DMS79 (cell line): ENCODE data around the gene OTOR.

ENCODE experiments used
- DNase-seq: peaks from one replicate; lab custom pipeline; 2025; lab: John Stamatoyannopoulos, UW

The OTOR gene

DNA sequence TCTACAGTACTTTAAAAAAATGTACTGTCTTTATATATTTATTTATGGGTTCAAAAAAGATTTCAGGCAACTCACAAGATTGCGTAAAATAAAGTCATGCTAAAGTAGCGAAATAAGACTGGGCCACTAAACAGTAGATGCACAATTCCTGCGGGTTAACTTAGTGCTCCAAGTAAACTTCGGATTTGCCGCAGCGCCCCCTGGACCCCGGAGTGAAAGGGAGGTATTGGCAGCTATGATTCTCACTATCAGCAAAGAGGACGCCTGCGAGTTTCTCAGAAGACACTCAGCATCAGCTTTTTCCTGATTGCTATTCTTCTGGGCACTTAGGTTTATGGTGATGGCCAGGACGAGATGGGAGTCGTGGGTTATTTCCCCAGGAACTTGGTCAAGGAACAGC is 1.4 kb downstream of the OTOR start:
- no peak for DNase-seq

DNA sequence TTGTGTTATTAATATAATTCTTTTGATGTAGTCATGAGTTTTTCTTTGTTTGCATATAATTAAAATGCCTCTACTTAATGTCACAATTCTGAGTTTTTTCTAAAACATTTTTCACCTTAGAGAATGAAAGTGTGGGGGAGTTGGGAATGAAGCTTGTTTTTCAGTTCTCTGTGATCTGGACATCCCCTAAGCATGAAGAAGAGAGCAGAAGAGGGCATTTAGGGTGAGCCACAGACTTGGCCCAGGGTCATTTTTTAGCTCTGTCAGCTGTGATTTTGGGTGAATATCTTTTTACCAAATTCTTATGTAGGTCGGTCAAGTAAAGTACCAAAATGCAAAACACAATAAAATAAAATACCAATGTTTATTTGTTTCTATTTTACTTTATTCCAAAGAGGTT is 3.9 kb downstream of the OTOR start:
- DNase-seq = no peak

DNA sequence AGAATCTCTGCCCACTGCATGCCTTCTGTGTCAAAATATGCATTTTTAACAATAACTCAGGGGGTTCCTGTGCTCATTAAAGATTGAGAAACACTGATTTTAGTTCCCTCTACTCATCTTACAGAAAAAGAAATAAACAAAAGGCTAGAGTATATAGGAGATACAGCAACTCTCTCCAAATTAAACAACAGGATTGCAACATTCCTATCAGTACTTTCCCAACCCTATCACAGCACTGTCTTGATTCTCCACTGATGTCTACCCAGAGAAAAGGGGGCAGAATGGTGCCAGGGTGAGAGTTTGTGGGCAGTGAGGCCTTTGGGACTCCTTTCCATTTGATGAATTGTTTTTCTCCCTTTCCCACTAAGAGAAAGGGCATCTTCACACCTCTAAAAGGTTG is 4.7 kb downstream of the OTOR start:
- no peak for DNase-seq

DNA sequence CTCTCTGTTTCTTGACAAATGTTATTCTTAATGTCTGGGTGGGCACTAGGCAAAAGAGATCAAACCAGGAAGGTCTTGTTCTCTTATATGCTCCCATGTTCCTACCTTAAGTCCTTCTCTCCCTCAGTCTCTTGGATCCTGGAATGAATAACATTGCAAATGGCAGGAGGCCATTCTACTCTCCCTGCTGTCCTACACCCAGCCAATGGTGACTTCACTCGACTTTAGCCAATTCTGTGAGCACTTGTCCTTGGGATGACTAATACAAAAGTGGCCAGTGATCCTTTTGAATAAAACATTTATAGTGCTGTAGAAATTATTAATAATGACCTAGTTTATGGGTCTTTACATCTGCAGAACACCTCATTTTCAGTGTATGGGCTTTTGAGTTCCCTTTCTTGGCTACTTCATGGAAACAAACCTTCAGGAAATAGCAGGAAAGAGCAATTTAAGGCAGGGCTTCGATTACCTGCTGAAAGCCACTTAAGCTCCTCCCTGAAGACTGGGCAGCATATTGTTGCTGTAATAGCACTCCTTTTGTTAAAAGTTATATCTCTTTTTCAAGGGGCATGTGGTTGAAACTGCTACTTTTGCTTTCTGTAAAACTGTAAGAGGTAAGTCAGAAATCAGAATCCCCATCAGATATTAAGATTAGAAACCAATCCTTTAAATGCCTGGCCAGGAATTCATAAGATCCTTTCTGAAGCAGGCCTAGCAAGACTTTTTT is 10.5 kb downstream of the OTOR start:
- DNase-seq = no peak

DNA sequence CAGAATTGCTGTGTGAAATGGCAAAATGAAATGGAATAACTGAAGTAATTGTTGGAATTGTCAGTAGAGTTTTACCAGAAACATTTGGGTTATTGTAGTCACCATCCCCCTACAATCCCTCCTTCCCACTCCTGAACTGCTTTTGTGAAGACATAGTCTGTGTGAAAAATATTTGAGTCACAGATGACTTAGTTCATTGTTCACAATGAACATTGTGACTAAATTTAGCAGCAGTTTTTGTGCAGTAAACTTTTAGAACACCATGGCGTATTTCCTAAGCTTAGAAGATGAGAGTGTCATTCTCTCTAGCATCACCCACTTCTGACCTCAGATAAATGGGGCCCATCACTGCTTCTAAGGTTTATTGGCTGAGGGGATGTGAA is 11.0 kb downstream of the OTOR start:
- no peak for DNase-seq

DNA sequence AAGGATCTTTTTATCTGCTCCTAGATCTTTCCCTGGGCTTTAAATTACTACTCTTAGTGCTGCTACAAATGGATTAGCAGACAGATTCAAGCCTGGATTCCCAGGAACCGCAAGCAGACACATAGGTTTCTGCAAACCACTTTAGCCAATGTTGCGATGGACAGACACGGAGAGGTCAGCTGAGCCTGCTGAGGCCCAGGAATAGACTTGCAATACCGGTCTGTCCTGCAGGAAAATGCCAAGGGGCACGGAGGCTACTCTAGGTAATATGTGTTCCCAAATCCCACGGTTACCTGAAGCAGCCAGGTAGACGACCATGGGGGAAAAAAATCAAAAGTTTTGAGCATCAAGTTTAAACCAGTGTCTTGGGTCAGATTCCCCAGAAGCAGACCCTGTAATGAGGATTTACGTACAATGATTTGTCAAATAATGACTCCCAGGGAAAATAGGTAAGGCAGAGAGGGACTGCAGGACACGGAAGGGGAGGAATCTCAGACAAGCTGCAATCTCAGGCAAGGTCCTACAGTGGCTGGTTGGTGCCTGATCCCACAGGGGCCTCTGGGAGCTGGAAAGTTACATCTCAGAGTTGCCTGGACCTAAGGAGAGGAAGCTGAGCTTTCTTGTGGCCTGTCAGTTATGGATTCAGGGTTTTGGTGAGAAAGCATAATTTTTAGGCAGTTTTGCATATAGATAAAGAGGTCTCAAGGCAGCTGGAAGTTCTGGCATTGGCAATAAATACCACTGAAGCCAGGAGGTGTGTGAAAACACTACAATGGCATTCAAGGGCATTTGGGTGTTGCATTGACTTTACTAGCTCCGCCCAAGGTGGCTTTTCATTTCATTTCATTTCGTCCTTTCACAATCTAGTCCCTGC is 12.5 kb downstream of the OTOR start:
- DNase-seq = no peak

DNA sequence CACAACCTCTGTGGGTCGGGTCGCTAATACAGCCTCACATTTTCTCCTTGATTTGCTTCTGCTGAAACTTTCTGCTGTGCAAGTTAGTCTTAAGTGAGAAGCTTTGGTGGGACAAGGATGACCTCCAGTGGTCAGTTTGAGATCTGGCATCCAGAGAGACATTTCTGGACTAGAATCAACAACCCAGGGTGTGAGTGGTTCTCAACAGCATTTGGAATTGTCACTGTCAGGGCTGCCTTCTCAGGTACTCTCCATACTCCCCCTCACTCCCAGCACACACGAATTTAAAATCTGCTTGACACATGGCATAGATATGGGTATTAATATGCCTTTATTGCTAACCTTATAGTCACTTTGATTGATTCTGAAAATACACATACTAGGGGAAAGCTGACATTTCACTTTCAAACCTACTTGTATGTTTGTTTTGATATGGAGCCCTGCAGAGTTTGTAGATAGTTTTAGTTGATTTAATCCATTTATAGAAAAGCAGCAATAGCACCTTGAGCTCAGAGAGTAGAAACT is 13.2 kb downstream of the OTOR start:
- DNase-seq = peak; percentile 25

DNA sequence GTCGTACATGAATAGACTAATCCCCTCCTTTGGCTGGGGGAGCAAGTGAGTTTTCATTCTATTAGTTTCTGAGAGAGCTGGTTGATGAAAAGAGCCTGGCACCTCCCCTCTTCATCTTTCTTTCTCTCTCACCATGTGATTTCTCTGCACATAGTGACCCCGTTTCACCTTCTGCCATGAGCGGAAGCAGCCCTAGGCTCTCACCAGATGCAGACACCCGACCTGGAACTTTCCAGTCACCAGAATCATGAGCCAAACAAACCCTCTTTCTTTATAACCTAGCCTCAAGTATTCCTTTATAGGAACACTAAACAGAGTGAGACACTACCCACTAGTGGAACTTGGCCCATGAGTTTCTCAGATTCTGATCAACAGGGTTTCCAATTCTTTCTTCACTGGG is 16.4 kb downstream of the OTOR start:
- no peak for DNase-seq

DNA sequence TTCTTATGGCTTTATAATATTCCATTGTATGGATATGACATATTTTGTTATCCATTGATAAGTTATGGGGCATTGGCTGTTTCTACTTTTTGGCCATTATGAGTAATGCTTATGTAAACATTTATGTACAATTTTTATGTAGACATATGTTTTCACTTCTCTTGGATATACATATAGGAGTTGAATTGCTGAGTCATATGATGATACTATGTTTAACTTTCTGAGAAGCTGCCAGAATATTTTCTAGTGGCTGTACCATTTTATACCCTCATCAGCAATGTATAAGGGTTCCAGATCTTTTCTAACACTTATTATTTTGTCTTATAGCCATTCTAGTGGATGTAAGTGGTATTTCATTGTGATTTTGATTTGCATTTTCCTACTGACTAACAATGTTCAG is 23.1 kb downstream of the OTOR start:
- no peak for DNase-seq

DNA sequence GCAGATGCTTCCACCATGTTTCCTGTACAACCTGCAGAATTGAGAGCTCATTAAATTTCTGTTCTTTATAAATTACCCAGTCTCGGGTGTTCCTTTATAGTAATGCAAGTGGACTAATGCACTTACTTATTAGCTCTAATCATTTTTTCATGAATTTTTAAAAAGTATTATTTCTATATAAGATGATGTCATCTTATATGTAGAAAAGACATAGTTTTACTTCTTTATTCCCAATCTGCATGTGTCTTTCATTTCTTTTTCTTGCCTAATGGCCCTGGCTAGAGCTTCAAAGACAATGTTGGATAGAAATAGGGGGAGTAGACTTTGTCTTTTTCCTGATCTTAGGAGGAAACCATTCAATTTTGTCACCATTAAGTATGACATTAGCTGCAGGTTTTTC is 27.8 kb downstream of the OTOR start:
- DNase-seq = no peak

DNA sequence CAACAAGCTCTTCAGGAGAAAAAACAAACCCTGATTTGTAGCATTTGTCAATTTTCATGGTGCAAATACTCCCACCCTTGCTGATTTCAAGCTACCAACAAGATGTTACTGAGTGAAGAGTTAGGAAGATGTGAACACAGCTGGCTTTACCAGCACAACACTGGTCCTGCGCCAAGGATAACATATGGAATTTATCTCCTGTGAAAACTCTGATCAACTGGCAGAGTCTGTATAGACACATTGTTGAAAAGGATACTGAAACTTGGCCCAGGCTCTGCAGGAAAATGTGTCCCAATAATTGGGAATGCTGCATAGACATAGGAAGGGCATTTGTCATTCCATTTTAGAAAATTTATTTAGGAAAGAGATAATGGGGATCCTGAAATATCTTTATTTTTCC is 29.0 kb downstream of the OTOR start:
- DNase-seq = no peak

DNA sequence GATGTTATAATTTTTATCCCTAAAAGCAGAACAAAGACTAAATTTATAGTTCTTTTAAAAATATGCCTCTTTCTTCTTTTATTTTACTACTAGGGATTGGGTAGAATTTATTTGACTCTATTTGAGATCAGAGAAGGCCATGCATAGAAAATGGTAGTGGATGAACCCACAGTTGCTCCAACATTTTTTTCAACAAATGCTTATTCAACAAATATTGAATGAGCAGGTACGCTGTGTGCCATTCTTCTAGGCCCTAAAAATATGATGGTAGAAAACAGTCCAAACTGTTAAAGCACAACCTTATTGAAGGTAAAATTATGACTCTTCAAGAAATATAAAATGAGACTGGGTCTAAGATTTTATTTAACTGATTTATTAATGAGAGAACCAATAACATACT is 30.0 kb downstream of the OTOR start:
- no peak for DNase-seq

DNA sequence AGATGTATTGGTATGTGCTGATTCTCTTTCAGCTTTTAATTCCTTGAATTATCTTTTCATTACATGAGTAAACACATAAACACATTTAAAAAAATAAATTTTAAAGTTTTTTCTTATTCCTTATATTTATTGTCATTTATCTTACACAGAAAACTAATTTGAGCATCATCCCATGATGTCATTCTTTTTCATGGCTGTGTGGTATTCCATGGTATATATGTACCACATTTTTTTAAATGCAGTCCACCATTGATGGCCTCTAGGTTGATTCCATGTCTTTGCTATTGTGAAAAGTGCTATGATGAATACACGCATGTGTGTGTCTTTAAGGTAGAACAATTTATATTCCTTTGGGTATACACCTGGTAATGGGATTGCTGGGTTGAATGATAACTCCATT is 33.3 kb downstream of the OTOR start:
- DNase-seq = no peak

DNA sequence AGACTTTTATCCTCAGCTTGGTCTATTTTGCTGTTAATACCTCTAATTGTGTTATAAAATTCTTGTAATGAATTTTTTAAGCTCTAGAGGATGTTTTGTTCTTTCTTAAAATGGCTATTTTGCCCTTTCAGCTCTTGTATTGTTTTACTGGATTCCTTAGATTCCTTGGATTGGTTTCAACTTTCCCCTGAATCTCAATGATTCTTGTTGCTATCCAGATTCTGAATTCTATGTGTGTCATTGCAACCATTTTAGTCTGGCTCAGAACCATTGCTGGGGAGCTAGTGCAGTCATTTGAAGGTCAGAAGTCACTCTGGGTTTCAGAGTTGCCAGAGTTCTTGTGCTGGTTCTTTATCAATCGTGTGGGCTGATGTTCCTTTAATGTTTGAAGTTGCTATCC is 37.1 kb downstream of the OTOR start:
- DNase-seq = no peak
